GM18502 (cell line): ENCODE results near the gene GGTA1.
"Not testable (repeated sequence)": the region's sequence is repeated elsewhere in the genome, so short reads cannot be mapped to it uniquely, and the experiment has no call there.

Experiments used
- ATAC-seq: cut with Tn5 transposase; IDR thresholded peaks from one replicate; pipeline ENCODE4 v1.9.1; 2021; ENCODE audit warnings: mild to moderate bottlenecking; ENCODE audit not compliant: unreplicated experiment, poor library complexity

The GGTA1 gene

GRCh38 chr9:121463026-121463807 lies 36.4 kb downstream of the GGTA1 start:
- no peak for ATAC-seq

- ATAC-seq: no peak
Observed at GRCh38 chr9:121459513-121459912, 40.1 kb downstream of the GGTA1 start.

GRCh38 chr9:121458449-121458848 lies 41.2 kb downstream of the GGTA1 start:
- ATAC-seq: not testable (repeated sequence)

- no peak for ATAC-seq
Observed at GRCh38 chr9:121455527-121456239, 44.0 kb downstream of the GGTA1 start.

- no peak for ATAC-seq
Observed at GRCh38 chr9:121454972-121455371, 44.7 kb downstream of the GGTA1 start.

GRCh38 chr9:121453232-121453892 lies 46.3 kb downstream of the GGTA1 start:
- no peak for ATAC-seq

GRCh38 chr9:121452085-121452484 lies 47.6 kb downstream of the GGTA1 start:
- ATAC-seq: no peak

GRCh38 chr9:121451586-121451985 lies 48.1 kb downstream of the GGTA1 start:
- ATAC-seq: no peak

- no peak for ATAC-seq
Observed at GRCh38 chr9:121450241-121450640, 49.4 kb downstream of the GGTA1 start.

- ATAC-seq: no peak
Observed at GRCh38 chr9:121449786-121450185, 49.9 kb downstream of the GGTA1 start.

GRCh38 chr9:121447321-121447834 lies 52.3 kb downstream of the GGTA1 start:
- no peak for ATAC-seq

GRCh38 chr9:121445986-121446385 lies 53.7 kb downstream of the GGTA1 start:
- no peak for ATAC-seq

- ATAC-seq: no peak
Observed at GRCh38 chr9:121443981-121444380, 55.7 kb downstream of the GGTA1 start.

GRCh38 chr9:121441165-121441564 lies 58.5 kb downstream of the GGTA1 start:
- no peak for ATAC-seq

- ATAC-seq: no peak
Observed at GRCh38 chr9:121439711-121440664, 59.7 kb downstream of the GGTA1 start.

- no peak for ATAC-seq
Observed at GRCh38 chr9:121439016-121439415, 60.6 kb downstream of the GGTA1 start.

GRCh38 chr9:121437891-121438290 lies 61.8 kb downstream of the GGTA1 start:
- ATAC-seq: no peak

GRCh38 chr9:121437046-121437445 lies 62.6 kb downstream of the GGTA1 start:
- not testable (repeated sequence) for ATAC-seq

- no peak for ATAC-seq
Observed at GRCh38 chr9:121434969-121435368, 64.7 kb downstream of the GGTA1 start.

- ATAC-seq: no peak
Observed at GRCh38 chr9:121427899-121428298, 71.7 kb downstream of the GGTA1 start.
